ENCODE results near the gene HABP2.

Gene HABP2

DNA sequence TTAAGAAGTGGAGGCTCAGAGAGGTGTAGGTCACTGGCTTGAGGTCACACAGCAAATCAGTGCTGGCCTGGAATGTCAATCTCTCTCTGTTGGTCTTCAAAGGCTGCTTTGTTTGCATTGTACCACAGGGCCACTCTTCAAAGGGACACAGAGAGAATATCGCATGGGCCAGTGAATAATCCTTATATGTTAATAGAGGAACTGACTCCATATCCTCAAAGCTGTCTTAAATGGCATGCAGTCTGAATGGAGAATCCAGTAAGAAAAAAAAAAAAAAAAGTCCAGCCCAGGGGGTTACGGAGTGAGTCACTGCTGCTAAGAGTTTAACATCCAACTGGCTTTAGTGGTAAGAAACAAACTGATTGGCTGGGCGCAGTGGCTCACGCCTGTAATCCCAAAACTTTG, 56.9 kb downstream of the HABP2 start:
- no peak for DNase-seq

DNA sequence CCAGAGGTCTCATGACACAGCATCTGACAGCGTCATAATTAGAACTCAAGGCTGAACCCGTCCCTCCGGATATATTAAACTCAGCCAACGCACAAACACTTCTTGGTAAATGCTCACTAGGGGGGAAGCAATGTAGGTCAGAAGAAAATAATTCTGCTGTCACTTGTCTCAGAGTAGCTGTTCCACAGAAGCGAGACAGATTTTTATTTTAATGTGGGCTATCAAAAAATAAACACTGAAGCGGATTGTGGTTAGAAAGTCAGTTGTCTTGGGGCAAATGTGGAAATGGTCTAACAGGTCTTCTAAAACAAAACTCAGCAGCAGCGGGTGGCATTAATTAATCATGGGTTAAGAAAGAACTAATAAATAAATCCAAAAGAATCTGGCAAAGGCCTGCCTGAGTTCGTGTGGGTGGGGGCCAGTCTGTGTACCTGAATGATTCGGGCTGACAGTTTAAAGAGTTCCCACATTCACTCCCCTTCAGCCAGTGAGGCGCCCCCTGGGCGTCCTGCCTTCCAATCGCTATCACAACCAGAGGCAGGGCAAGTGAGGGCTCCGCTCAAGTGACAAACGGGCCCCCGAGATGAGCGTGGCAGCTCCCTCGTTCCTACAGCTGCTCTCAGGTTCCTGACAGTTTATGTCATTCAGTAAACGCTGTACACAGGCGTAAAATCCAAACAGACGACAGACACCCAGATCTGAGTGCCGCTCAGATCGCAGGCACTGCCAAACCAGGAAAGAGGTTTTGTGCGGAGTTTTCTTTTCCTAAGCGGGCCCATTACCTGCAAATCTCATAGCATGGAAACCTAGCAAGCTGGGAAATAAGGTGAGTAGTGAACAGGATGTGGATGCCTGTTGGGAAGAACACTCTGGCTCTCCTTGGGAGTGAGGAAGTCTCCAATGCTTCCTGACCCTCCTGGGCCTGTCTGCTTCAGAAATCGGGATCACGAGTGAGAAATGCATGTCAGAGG, 58.1 kb downstream of the HABP2 start:
- no peak for DNase-seq

DNA sequence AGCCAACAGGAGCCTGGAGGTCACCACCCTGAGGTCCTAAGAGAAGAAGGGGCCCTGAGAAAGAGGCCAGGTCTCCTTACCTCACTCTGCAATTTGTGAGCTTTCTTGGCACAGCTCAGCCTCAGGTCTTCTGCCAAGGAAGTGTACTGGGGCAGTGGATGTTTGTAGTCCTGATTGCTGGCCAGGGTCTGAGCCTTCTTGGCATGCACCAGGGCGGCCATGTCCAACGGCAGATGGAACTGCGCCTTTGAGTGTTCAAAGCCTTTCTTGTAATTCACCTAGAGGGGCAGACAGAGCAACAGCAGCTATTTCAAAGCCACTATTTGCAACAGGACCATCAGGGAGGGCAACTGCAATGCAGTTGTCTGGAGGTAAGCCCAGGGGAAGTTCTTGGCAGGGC, 59.3 kb downstream of the HABP2 start:
- no peak for DNase-seq

DNA sequence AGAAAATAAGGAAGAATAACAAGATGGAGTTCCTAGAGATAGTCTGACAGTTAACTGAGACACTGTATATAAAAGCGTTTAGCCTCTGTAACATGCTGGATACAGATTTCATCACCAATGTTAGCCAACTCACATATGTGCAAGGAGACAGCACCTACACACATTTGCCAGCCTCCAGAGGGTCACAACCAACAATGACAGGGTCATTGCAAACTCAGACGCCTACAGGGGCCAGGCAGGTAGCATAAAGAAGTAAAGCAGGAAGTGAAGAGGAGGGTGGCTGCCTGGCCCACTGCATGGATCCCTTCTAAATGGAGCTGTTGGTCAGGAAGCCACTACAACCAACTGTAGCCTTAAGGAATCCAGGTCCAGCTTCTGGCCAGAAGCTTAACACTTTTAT, 60.6 kb downstream of the HABP2 start:
- DNase-seq: no peak

DNA sequence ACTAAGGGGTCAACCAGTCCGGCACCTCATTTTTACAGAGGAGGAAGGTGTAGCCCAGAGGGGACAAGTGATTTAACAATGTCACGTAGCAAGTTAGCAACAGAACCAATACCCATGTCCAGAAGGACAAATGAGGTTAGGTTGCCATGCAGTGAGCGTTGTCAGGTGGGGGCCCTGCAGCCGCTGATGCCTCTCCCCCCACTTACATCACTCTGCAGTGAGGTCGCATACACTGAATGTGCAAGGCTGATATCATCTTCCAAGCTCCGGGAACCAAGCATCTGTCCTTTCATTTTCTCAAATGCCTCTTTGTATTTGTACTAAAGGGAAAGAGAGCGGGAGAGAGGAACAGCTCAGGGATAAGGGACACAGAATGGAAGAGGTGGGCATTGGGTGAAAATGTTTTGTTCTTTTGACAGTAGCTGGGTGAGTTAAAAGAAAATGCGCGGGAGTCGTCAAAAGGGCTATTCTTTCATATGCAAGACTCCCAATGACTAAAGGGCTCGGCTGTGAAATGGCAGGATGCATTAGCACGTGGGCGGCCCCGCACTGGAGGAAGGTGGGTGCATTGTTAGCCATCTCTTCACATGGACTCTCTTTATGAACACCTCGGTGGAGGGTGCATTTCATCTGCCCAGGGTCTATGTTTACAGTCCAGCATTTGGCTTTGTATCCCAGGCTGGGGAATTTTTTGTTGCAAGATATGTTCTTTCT, 61.3 kb downstream of the HABP2 start:
- DNase-seq: no peak

DNA sequence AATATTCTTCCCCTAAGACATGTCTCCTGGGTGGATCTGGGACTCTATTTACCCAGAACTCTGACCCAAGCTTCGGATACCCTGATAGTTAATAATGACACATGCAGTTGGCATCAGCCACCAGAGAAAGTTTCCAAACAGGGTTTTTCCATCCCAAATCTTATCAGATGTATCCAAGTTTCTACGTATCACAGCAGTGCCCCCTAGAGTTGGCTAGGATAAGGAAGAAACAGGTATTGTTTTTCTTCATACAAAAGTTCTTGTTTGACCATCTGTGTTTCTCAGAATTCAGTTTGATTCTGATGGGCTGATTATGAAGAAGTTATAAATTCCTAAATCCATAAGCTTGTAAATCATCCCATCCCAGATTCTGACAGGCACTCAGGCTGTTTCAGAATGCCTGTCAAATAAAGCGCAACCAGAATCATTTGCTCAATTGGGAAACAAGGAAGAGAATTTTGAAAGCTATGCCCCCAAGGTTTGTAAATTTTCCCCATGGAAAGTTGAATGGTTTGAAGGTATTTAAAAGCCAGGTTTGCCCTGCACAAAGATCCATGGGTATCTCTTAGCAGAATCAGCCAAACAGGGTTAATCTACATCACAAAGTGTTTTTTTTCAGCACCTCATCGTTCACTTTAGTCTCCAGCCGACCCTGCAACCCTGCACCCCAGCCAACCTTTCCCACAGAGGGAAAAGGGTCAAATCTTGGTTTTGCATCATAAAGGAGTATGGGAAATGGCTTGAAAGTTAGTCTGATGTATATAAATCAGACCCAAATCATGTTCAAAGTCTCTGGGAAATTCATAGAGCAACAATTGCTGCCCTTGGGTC, 63.6 kb downstream of the HABP2 start:
- no peak for DNase-seq

DNA sequence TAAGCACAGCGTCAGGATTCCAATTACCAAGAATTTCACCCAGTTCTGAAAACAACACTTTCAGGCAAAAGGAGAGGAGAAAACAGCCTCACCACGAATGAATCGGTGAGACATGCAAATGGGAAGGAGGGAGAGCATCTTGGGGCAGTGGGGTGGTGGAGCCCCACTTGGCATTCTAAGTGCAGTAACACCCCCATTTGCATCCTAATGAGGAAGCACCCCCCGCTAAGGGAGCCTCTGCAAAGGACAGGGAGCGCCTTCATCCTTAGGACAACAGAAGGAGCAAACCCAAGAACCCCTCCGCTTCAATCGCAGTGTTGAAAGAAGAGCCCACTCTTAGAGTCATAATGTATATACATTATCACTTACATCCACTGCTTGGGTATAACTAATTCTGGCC, 64.2 kb downstream of the HABP2 start:
- DNase-seq: no peak

DNA sequence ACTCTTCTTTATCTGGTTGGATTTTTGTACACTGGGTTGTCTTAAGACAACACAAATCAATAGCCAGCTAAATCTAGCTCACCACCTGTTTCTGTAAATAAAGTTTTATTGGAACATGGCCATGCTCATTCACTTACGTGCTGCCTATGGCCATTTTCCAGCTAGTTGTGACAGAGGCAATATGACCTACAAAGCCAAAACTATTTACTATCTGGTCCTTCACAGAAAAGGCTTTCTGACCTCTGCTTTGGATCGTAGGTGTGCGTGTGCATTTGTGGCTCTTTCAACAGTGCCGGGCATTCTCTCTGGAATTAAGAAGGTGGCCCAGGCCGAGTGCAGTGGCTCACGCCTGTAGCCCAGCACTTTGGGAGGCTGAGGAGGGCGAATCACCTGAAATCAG, 65.5 kb downstream of the HABP2 start:
- no peak for DNase-seq

DNA sequence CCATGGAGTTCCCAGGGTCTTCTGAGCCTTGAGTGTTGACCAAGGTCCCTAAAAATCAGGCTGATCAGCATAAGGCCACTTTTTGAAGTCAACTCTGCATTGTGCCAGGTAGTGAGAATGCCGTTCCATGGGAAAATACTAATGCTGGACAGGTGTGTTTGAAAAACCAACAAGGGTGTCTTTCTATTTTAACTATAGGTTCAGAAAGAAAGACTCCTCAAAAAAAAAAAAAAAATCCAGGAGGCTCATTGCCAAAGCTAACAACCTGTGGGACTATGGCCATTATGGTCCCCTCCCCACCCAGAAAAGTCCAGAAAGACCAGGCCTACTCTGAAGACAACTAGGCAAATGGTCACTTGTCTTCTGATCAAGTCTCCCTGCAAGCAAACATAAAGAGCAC, 66.5 kb downstream of the HABP2 start:
- DNase-seq: no peak

DNA sequence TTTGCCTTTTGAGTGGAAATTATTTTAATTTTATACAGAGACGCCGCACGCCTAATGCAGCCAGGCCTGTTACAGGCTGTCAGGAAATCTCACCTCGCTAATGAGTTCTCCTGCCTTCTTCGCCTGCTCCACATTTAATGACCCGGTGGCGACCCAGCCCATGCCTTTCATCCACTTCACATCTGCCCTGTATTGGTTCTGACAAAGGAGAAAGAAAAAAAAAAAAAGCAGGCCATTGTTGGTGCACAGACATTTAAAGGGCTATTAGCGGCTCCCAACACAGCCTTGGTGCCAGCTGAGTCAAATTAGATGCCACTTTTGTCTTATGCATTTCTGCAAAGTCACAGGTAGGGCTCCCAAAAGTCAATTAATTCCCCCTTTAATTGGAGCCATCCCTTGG, 67.7 kb downstream of the HABP2 start:
- DNase-seq: no peak

DNA sequence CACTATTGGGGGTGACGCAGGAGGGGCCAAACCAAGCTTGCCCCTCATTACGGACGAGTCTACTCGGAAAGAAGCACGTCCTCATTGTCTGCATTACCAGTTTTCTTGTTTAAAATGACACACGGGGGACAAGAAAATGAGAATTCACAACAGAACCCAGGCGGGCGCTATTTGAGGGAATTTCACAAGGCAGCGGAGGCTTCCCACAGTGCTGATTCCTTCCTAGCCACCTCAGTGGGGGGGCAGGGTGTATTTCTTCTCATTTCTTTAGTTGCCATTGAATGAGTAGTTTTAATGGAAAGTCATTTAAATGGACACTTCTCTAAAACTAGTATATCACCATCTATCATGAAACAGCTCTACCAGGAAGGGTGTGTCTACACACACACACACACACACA, 68.1 kb downstream of the HABP2 start:
- DNase-seq: no peak

DNA sequence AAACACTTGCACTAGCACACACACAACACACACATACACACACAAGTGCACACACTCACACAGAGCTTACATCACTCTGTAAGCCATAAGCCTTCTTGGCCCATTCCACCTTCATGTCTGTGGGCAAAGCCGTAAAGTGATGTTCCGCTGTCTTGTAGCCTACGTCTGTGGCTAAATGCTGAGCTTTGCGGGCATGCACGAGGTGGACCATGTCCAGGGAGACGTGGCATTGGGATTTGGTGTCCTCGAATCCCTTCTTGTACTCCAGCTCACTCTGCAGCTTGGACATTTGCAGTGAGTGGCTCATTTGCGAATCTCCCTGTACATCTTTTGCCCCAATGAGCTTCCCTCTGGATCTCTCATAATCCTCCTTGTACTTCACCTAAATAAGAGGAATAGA, 68.9 kb downstream of the HABP2 start:
- no peak for DNase-seq

DNA sequence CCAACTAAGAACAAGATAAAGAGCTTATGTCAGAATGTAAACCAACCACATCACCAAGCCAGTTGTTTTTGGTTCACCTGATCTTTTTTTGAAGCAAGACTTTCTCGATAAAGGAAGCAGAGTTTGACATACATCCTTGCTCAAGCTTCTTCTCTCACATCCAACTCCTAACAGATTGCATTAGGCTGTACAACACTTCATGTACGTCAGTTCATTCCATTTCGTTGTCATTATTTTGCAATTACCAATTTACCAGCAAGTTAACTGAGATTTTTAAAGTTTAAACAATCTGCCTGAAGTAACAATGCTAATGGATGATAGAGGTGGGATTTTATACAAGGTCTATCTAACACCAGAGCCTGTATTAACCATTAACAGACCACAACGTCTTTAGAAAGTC, 70.0 kb downstream of the HABP2 start:
- DNase-seq: no peak

DNA sequence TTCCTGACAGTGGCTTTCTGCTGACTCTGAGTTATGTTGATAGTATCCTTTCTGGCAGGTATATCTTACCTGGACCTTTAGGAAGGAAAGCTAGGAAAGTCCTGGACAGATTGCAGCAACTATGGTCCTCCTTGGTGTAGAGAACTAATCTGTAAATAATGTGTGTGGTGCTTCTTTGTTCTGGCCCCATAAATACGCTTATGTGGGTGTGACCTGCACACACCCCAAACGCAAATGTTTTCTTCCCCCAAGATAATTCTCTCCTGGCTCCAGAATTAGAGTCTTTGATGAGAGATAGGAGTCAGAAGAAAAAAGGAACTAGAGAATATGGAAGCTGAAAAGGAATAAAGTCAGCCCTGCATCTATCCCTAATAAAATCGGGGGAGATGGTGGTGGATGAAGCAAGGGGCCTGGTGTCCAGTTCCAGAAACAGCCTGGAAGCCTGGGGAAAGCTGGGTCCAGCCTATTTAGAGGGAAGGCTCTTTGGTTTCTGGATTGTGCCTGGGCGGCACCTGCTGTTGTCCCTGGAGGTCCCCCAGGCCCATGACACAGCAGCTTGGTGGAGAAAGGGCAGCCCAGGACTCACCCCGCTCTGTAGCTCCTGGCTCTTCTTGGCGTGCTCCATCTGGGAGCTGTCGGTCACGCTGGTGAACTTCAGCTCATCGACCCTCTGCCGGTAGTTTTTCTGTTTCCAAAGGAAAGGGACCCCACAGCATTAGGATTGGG, 72.8 kb downstream of the HABP2 start:
- no peak for DNase-seq

DNA sequence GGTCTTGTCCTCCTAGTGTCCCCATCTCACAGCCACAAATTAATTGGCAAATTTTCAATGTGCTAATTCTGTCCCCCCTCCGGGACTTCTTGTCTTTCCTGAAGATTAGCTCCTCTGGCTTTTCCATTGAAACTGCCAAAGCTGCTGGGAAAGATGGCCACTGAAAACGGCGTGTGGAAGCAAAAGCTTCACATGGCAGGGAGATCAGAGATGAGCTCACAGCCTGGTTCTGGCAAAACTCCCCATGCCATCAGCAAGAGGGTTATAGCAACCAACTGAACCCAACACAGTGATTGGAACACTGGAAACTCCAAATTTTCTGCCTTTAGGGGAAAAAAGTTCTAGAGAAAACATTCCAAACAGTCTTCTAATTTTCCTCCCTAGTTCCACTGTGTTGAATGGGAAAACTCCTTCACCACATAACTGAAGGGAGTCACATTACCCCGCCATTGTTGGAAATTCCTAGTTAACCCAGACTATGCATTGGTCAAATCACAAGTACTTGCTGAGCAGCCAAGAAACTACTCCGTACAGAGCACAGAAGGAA, 74.0 kb downstream of the HABP2 start:
- DNase-seq: no peak

DNA sequence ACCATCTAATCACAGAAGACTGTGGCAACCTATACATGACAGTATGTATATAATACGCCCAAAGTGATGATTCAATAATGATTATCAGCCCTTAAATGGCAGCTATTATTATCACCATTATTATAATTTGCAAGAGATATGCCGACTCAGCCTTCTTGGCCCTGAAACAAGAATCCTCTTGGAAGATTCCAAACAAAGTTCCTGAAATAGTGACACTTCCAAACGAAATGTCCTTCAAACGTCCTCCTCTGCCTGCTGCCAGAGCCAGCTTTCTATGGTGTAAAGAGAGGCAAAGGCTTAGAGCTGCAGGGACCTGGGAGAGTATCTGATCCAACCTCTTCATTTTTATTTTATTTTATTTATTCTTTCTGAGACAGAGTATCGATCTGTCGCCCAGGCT, 75.0 kb downstream of the HABP2 start:
- DNase-seq: no peak

DNA sequence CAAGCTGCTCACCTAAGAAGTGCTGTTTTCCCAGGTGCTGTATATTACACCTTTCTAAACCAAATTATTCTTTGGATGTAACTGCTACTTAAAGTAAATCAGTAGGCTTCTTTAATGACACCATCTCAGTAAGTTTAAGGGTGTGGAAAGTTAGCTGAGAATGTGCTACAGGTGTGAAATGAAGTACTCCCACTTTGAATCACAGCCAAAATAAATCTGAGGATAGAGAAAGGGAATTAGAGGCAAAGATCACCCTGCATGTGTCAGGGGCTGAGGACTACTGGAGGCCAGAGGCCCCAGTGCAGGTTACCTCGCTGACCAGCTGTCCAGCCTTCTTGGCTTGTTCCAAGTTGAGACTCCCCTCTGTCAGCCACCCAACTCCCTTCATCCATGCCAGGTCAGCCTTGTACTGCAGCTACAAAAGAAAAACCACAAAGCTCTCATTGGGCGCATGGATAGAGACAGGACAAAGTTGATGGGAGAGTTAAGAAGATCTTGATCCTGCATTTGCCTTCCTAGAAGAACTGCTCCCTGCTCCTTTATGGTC, 75.8 kb downstream of the HABP2 start:
- DNase-seq: no peak

DNA sequence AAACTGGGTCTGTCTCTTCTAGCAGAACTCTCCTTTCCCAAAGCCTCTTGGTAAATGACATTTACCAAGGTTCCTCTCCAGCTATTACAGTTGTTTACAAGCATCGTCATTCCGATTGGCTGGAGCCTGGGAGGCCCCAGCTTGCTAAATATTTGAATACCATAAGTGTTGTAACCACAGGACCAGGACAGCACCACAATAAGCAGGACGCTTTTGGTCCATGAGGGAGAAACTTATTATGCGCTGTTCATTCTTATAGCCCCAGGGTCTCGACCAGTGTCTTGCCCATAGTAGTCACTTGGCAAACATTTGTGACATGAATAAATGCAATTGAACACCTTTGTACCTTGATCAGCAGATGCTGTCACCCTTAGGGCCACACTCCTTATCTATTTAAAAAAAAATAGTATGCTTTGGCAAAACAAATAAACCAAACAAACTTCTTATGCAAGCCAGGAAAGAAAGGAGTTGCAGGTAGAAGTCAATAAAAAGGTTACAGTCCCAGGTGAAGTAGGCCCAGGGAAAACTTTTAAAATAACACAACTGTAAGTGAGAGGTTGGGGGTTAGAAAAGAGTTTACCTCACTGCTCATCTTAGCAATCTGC, 78.2 kb downstream of the HABP2 start:
- DNase-seq: no peak

DNA sequence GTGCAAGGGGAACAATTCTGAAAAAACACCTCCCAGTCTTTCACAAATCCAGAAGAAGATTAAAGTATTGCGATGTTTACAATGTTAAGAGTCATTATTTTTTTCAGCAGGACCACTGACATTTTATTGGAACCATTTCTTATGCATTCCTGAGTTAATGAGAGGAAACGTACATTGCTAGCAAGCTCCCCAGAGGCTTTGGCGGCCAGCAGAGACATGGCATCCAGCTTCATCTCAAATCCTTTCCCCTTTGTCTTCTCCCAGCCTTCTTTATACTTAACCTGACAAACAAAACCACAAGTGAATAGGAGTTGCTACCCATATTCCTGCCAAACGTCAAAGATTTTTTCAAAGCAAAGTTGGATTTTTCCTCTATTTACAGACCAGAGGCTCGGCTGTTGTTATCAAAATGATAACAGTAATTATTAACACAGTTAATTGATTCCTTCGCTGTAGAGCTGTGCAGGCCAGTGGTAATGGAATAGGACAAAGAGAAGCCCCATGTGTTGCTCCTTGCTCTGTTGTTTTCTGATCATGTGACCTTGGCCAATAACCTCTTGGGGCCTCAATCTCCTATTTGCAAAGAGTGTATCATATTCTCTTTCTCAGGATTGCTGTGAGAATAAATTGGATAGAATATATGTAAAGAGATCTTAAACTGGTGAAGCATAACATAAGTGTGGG, 79.0 kb downstream of the HABP2 start:
- DNase-seq: no peak
